K562 (cell line): ENCODE measurements around the gene ZNF384. TPM values are rescaled to one million over a fixed set of nuclear protein-coding genes. Genes with fewer than 3 reads are reported as not detected.

ENCODE experiments used
- ATAC-seq: fragments of 200-7000 bp; cut with Tn5 transposase; 3 replicates; pipeline ENCODE4 v1.9.1; 2020; ENCODE audit warnings: moderate library complexity
- BruUV-seq: library from RNA; stranded (reverse); fragments of 400-500 nt; replicated peaks from 2 replicates; lab custom pipeline; 2021; lab: Mats Ljungman, UMichigan
- CTCF ChIA-PET: fragments of 300-600 bp; formaldehyde crosslinking; extraction: SDS; loops from one replicate; lab custom pipeline; 2021; ENCODE audit warnings: low intra/inter-chr PET ratio; lab: Yijun Ruan, JAX
- POLR2A ChIA-PET: fragments of 300-600, 350-650 bp; sonication (Branson Sonifier 250); formaldehyde crosslinking; extraction: SDS; loops from one replicate; lab custom pipeline; 2021; ENCODE audit warnings: antibody characterized with exemption, inconsistent platforms; lab: Yijun Ruan, JAX
- DNase-seq, 4 experiments: peaks; one replicate each; pipeline versions ENCODE4 v3.0.0 to v3.0.0-alpha.2; 2011 to 2018; ENCODE audit warnings: low spot score in 3 of 4, mixed read lengths in 3 of 4; ENCODE audit errors: extremely low read depth in 1 of 4
- FAIRE-seq: peaks from 2 replicates; lab custom pipeline; 2011; peaks lifted over from hg19 to GRCh38; lab: Jason Lieb, UNC
- H2AFZ ChIP-seq: 2 replicates; pipeline ENCODE4 v1.6.0; 2011; ENCODE audit warnings: low read depth, low read length, control low read depth, inconsistent platforms
- H3K27ac ChIP-seq: fragments of 200-600 bp; 3 replicates; pipeline ENCODE4 v1.8.0; 2011; ENCODE audit warnings: low read depth, mild to moderate bottlenecking, control low read depth, inconsistent platforms, low read length, moderate library complexity, mixed read lengths; ENCODE audit errors: extremely low read depth
- H3K27me3 ChIP-seq, 2 experiments: fragments of 300-600 bp in 1 of 2; 2 replicates in 1 of 2; 3 replicates in 1 of 2; pipeline versions ENCODE4 v1.6.0 to v1.8.0; 2011; ENCODE audit warnings: inconsistent platforms in 2 of 2, low read length in 2 of 2, mild to moderate bottlenecking in 1 of 2, mixed read lengths in 1 of 2, moderate library complexity in 1 of 2; ENCODE audit not compliant: control insufficient read depth in 2 of 2, insufficient read depth in 2 of 2
- H3K36me3 ChIP-seq: fragments of 300-600 bp; 3 replicates; pipeline ENCODE4 v1.8.0; 2011; ENCODE audit warnings: mild to moderate bottlenecking, low read length, inconsistent platforms; ENCODE audit not compliant: control insufficient read depth, insufficient read depth
- H3K4me1 ChIP-seq, 2 experiments: fragments of 200-600 bp in 1 of 2; replicated peaks in 1 of 2; 2 replicates in 1 of 2; 3 replicates in 1 of 2; pipeline versions ENCODE4 v1.5.1 to v1.8.0; 2011; ENCODE audit warnings: inconsistent platforms in 2 of 2, low read length in 2 of 2, mild to moderate bottlenecking in 1 of 2, mixed read lengths in 1 of 2, moderate library complexity in 1 of 2; ENCODE audit not compliant: control insufficient read depth in 2 of 2, insufficient read depth in 2 of 2
- H3K4me2 ChIP-seq: 2 replicates; pipeline ENCODE4 v1.6.1; 2011; ENCODE audit warnings: low read length, control low read depth, inconsistent platforms, mixed read lengths; ENCODE audit not compliant: insufficient read depth
- H3K4me3 ChIP-seq: fragments of 200-600 bp; sonication (generic), shearing (Covaris generic); 2 replicates; pipeline ENCODE4 v1.5.1; 2016; ENCODE audit warnings: control low read depth, inconsistent platforms
- H3K79me2 ChIP-seq: fragments of 200-600 bp; 3 replicates; pipeline ENCODE4 v1.8.0; 2011; ENCODE audit warnings: low read length, inconsistent platforms; ENCODE audit not compliant: control insufficient read depth, insufficient read depth
- H3K9ac ChIP-seq, 2 experiments: 2 replicates each; pipeline versions ENCODE4 v1.6.0 to v1.6.1; 2011; ENCODE audit warnings: low read depth in 2 of 2, low read length in 2 of 2, control low read depth in 1 of 2, inconsistent platforms in 1 of 2, mild to moderate bottlenecking in 1 of 2, mixed read lengths in 1 of 2; ENCODE audit not compliant: insufficient read depth in 1 of 2
- H3K9me1 ChIP-seq: one replicate; pipeline ENCODE4 v1.6.0; 2011; ENCODE audit warnings: inconsistent platforms, mild to moderate bottlenecking, low read length, moderate library complexity; ENCODE audit not compliant: control insufficient read depth, insufficient read depth
- H3K9me3 ChIP-seq: replicated peaks from 2 replicates; pipeline ENCODE4 v1.5.1; 2011; ENCODE audit warnings: low read depth, low read length, inconsistent platforms; ENCODE audit not compliant: control insufficient read depth, insufficient read depth
- H4K20me1 ChIP-seq: replicated peaks from 2 replicates; pipeline ENCODE4 v1.6.1; 2011; ENCODE audit warnings: low read length, inconsistent platforms, mixed read lengths; ENCODE audit not compliant: control insufficient read depth, insufficient read depth
- CTCFL ChIP-seq: IDR thresholded peaks from 2 replicates; pipeline ENCODE4 v1.6.1; 2011; ENCODE audit warnings: borderline replicate concordance, low read depth, mild to moderate bottlenecking, moderate library complexity, low read length; ENCODE audit not compliant: insufficient read depth, poor library complexity, severe bottlenecking
- MEF2A ChIP-seq: IDR thresholded peaks from 2 replicates; pipeline ENCODE4 v1.6.1; 2011; ENCODE audit warnings: low read depth, mild to moderate bottlenecking, low read length, moderate library complexity; ENCODE audit not compliant: control insufficient read depth
- SIRT6 ChIP-seq: IDR thresholded peaks from one replicate; pipeline ENCODE4 v1.6.1; 2012; ENCODE audit warnings: low read depth, mild to moderate bottlenecking, control low read depth, inconsistent platforms, low read length, moderate library complexity
- USF2 ChIP-seq: sonication (generic); formaldehyde crosslinking; IDR thresholded peaks from 2 replicates; pipeline ENCODE4 v1.5.0; 2020; ENCODE audit warnings: missing genetic modification reagents
- ZNF239 ChIP-seq: fragments of 250-450 bp; sonication (Bioruptor Pico); IDR thresholded peaks from 2 replicates; pipeline ENCODE4 v1.4.0; 2020; ENCODE audit warnings: mild to moderate bottlenecking
- WGBS: fragments of 100-300 bp; shearing (Covaris generic); methylation state at CpG from one replicate; pipeline ENCODE4 v1.1.6; 2016; ENCODE audit warnings: low coverage, mixed read lengths; ENCODE audit not compliant: insufficient coverage; ENCODE audit errors: missing lambda C conversion rate; 5-methylcytosine and 5-hydroxymethylcytosine counted together
- in situ Hi-C: fragments of 300-500 bp; cut with MboI; formaldehyde crosslinking; loops from 4 replicates; pipeline ENCODE4 v1.15.0; 2018; ENCODE audit warnings: inconsistent platforms, mixed read lengths
- intact Hi-C: fragments of 100-400 bp; cut with micrococcal nuclease; formaldehyde crosslinking; loops from 2 replicates; pipeline ENCODE4 v1.14.2; 2022
- polyA plus RNA-seq, 8 experiments: library from polyadenylated mRNA; depleted of rRNA in 4 of 8; stranded (reverse) in 5 of 8; unstranded in 3 of 8; fragments of >200 nt; fragmentation: Nextera tagmentation in 2 of 8; fragmentation: Illumina TruSeq in 1 of 8; extraction: Ambion mirVana in 2 of 8; extraction: Trizol in 1 of 8; gene quantifications; 2 replicates each; pipeline versions ENCODE4 v1.2.1 to v1.2.3, GENCODE V29; 2011 to 2014; ENCODE audit warnings: inconsistent platforms in 1 of 8, missing spikeins in 1 of 8
- total RNA-seq, 7 experiments: library from RNA; depleted of rRNA in 6 of 7; stranded (reverse); fragments of >200 nt in 6 of 7; fragmentation: Illumina TruSeq in 2 of 7; extraction: Trizol in 2 of 7; gene quantifications; 2 replicates each; pipeline versions ENCODE4 v1.2.1 to v1.2.3, GENCODE V29; 2011 to 2021; ENCODE audit warnings: low replicate concordance in 1 of 7

ZNF384 gene
- total and polyA plus RNA-seq, 9 of the 15 experiments (the other 6 are each of a cell fraction or from before 2014, with no cell fraction given): 0.36 to 64.8 (median 21.3) TPM

- Histone ChIP-seq H3K27ac (no peak overlapping the region), H4K20me1 (no peaks in the 10 kb centered on the region), H3K9ac (no peak overlapping the region), H3K4me3 (no peak overlapping the region), H3K4me1 (peaks cover 0 to 8% of the 10 kb centered on the region in 2 experiments; a peak in 4 of 5 replicates), H3K4me2 (no peak overlapping the region), H3K79me2 (no peaks in the 10 kb centered on the region), H3K9me1 (no peaks in the 10 kb centered on the region), H2AFZ (no peak overlapping the region), H3K36me3 (peaks cover 4% of the 10 kb centered on the region; the same call in 1 of the 3 replicates), H3K9me3 (peaks cover 8% of the 10 kb centered on the region), H3K27me3 (no peaks in the 10 kb centered on the region)
- 70% methylated on average over 2 of the region's 28 CpGs for WGBS
- in situ Hi-C loops (no loop called here), intact Hi-C loops (no loop called here)
- no peak for TF ChIP-seq MEF2A
- no peak for TF ChIP-seq USF2
- TF ChIP-seq CTCFL: no peak
- TF ChIP-seq SIRT6: no peak
- TF ChIP-seq ZNF239 (CRISPR knock-in tag): no peak
- ATAC-seq: no peak
- FAIRE-seq: no peak
- DNase-seq: no peak
- CTCF ChIA-PET: no interaction called here
- POLR2A ChIA-PET: interaction anchor here (0.8 kb wide), 1 partner anchor 315 kb away, joined by 3 read pairs; no protein-coding TSS in a partner anchor
- BruUV-seq: no TSS peak
Observed at GRCh38 chr12:6646276-6647082, 42.7 kb downstream of the ZNF384 start.
